ENCODE results near the gene PAX3. TPM values are rescaled to one million over a fixed set of nuclear protein-coding genes. Genes with fewer than 3 reads are reported as not detected.

PAX3 gene
- not detected in 5 replicates for total RNA-seq (2022; extraction: Qiagen RNA extraction; ENCODE audit: low read depth)

GRCh38 chr2:222298311-222299150, at the start of gene PAX3:
Gene PAX3 (minus strand): TSS chr2:222298998. CDS start chr2:222298615, 383 bp downstream.

Other genes starting within 250 kb of the PAX3 start
- gene SGPP2, start 125.5 kb upstream of the PAX3 start, total RNA-seq (2022; extraction: Qiagen RNA extraction; ENCODE audit: low read depth) = 0.32 to 0.60 TPM (median 0.45 TPM) in 5 replicates

Data from A549 treated with GW870086 at 1 μM for 4 hours (cell line).